Measurements from ENCODE around the gene MEGF9. TPM values are rescaled to one million over a fixed set of nuclear protein-coding genes. Genes with fewer than 3 reads are reported as not detected.

The MEGF9 gene
- total and polyA plus RNA-seq, 2 experiments from 2014 or later, result 10.3 to 27.4 TPM

GRCh38 chr9:120717176-120717575 lies 2.9 kb upstream of the MEGF9 start:
- no peak overlapping the region for H2AFZ ChIP-seq
- no peak overlapping the region for H3K27ac ChIP-seq
- H3K27me3 ChIP-seq, result no peaks in the 10 kb centered on the region
- H3K9me2 ChIP-seq (replicated peaks; ENCODE audit: insufficient read depth), result no peaks in the 10 kb centered on the region
- H3K4me1 ChIP-seq (ENCODE audit: insufficient read depth), result peaks cover 3% of the 10 kb centered on the region
- H4K20me1 ChIP-seq (ENCODE audit: insufficient read depth, poor library complexity, severe bottlenecking), result no peaks in the 10 kb centered on the region
- TF ChIP-seq EZH2 (IDR thresholded peaks at IDR 0.05; ENCODE audit: borderline replicate concordance) (no peak), EZH2phosphoT487 (IDR thresholded peaks at IDR 0.05; ENCODE audit: low read depth, severe bottlenecking, unreplicated experiment) (no peak)
- TF ChIP-seq, protein P1, sequence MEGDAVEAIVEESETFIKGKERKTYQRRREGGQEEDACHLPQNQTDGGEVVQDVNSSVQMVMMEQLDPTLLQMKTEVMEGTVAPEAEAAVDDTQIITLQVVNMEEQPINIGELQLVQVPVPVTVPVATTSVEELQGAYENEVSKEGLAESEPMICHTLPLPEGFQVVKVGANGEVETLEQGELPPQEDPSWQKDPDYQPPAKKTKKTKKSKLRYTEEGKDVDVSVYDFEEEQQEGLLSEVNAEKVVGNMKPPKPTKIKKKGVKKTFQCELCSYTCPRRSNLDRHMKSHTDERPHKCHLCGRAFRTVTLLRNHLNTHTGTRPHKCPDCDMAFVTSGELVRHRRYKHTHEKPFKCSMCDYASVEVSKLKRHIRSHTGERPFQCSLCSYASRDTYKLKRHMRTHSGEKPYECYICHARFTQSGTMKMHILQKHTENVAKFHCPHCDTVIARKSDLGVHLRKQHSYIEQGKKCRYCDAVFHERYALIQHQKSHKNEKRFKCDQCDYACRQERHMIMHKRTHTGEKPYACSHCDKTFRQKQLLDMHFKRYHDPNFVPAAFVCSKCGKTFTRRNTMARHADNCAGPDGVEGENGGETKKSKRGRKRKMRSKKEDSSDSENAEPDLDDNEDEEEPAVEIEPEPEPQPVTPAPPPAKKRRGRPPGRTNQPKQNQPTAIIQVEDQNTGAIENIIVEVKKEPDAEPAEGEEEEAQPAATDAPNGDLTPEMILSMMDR (IDR thresholded peaks at IDR 0.05; ENCODE audit: poor library complexity), result no peak
- WGBS (ENCODE audit: low lambda C conversion rate, missing lambda C conversion rate), result 73% methylated on average over 2 of the region's 2 CpGs
- DNase-seq (ENCODE audit: low spot score), result no peak
- no peak overlapping the region for H3K4me3 ChIP-seq
- no peaks in the 10 kb centered on the region for H3K9me3 ChIP-seq (ENCODE audit: low read depth)
- H3K4me2 ChIP-seq, result no peak overlapping the region
- peaks cover 16% of the 10 kb centered on the region for H3K79me2 ChIP-seq
- no peaks in the 10 kb centered on the region for H3K36me3 ChIP-seq (replicated peaks; ENCODE audit: insufficient read depth, low read depth)

GRCh38 chr9:120716483-120716882 lies 2.2 kb upstream of the MEGF9 start:
- WGBS (ENCODE audit: low lambda C conversion rate, missing lambda C conversion rate), result 87% methylated on average over 5 of the region's 5 CpGs
- Histone ChIP-seq H4K20me1 (ENCODE audit: insufficient read depth, poor library complexity, severe bottlenecking) (no peaks in the 10 kb centered on the region), H3K9me2 (replicated peaks; ENCODE audit: insufficient read depth) (no peaks in the 10 kb centered on the region), H3K4me3 (no peak overlapping the region), H3K9me3 (ENCODE audit: low read depth) (no peaks in the 10 kb centered on the region), H3K4me1 (ENCODE audit: insufficient read depth) (peaks cover 3% of the 10 kb centered on the region), H3K27me3 (no peaks in the 10 kb centered on the region), H3K36me3 (replicated peaks; ENCODE audit: insufficient read depth, low read depth) (no peaks in the 10 kb centered on the region), H2AFZ (no peak overlapping the region), H3K4me2 (no peak overlapping the region), H3K27ac (no peak overlapping the region), H3K79me2 (peaks cover 22% of the 10 kb centered on the region)
- TF ChIP-seq EZH2 (IDR thresholded peaks at IDR 0.05; ENCODE audit: borderline replicate concordance), result no peak
- TF ChIP-seq, protein P1 (IDR thresholded peaks at IDR 0.05; ENCODE audit: poor library complexity), result no peak
- no peak for TF ChIP-seq EZH2phosphoT487 (IDR thresholded peaks at IDR 0.05; ENCODE audit: low read depth, severe bottlenecking, unreplicated experiment)
- no peak for DNase-seq (ENCODE audit: low spot score)

DNA sequence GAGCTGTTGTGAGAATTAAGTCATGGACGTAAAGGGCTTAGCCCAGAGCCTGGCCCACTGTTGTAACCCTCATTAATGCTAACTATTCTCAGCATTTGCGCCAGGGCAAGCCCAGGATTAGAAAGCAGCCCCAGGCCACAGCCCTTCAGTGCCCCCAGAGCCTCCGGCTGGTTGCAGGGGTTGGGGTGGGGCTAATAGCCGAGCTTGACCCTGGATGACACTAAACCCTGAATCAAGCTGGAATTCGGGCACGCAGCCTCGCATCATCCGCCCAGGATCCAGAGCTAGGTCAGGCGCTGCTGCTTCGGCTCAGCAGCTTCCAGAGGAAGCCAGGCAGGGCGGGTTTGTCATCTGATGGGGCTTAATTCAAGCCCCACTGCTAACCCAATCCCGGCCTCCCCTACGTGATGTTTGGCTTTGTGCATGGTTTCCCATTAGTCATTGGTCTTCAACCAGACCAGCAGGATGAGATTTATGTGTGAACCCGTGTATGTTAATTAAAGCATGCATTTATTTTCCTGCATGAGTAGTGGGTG lies 1.2 kb upstream of the MEGF9 start:
- Histone ChIP-seq H4K20me1 (ENCODE audit: insufficient read depth, poor library complexity, severe bottlenecking) (peaks cover 7% of the 10 kb centered on the region), H3K9me2 (replicated peaks; ENCODE audit: insufficient read depth) (no peaks in the 10 kb centered on the region), H3K4me2 (peak overlapping the region; percentile 81), H3K79me2 (peaks cover 33% of the 10 kb centered on the region), H3K36me3 (replicated peaks; ENCODE audit: insufficient read depth, low read depth) (no peaks in the 10 kb centered on the region), H3K27ac (peak overlapping the region; percentile 81), H2AFZ (peak overlapping the region; percentile 91), H3K9me3 (ENCODE audit: low read depth) (no peaks in the 10 kb centered on the region), H3K27me3 (no peaks in the 10 kb centered on the region), H3K4me3 (no peak overlapping the region), H3K4me1 (ENCODE audit: insufficient read depth) (peaks cover 3% of the 10 kb centered on the region)
- DNase-seq (ENCODE audit: low spot score), result peak; percentile 54
- 42% methylated on average over 14 of the region's 14 CpGs for WGBS (ENCODE audit: low lambda C conversion rate, missing lambda C conversion rate)
- TF ChIP-seq EZH2 (IDR thresholded peaks at IDR 0.05; ENCODE audit: borderline replicate concordance) (no peak), EZH2phosphoT487 (IDR thresholded peaks at IDR 0.05; ENCODE audit: low read depth, severe bottlenecking, unreplicated experiment) (no peak)
- TF ChIP-seq, protein P1 (IDR thresholded peaks at IDR 0.05; ENCODE audit: poor library complexity), result no peak
